A549 (cell line): ENCODE measurements around the gene ECE1. TPM values are rescaled to one million over a fixed set of nuclear protein-coding genes. Genes with fewer than 3 reads are reported as not detected.

Source experiments
- ATAC-seq, 2 experiments: fragments of 200-7000 bp in 1 of 2; fragments of >200 bp in 1 of 2; cut with Nextera tagmentation in 1 of 2; cut with Tn5 transposase in 1 of 2; 3 replicates each; pipeline versions ENCODE4 v1.8.0 to v1.9.1; 2018 to 2020; ENCODE audit warnings: mild to moderate bottlenecking in 1 of 2, moderate library complexity in 1 of 2
- CTCF ChIA-PET: fragments of 300-600 bp; sonication (Branson Sonifier 250); formaldehyde crosslinking; extraction: SDS; loops from one replicate; lab custom pipeline; 2021; ENCODE audit warnings: antibody characterized with exemption, inconsistent platforms; lab: Yijun Ruan, JAX
- POLR2A ChIA-PET: fragments of 350-600 bp; formaldehyde crosslinking; extraction: SDS; loops from one replicate; lab custom pipeline; 2021; ENCODE audit warnings: antibody characterized with exemption, inconsistent platforms; lab: Yijun Ruan, JAX
- DNase-seq, 2 experiments: peaks; one replicate each; pipeline versions ENCODE4 v3.0.0 to v3.0.0-alpha.2; 2011 to 2016; ENCODE audit warnings: low read depth in 1 of 2, low spot score in 1 of 2
- FAIRE-seq: peaks from 2 replicates; lab custom pipeline; 2011; peaks lifted over from hg19 to GRCh38; lab: Jason Lieb, UNC
- H3K27ac ChIP-seq, 2 experiments: fragments of >200 bp; sonication (Bioruptor Twin); formaldehyde crosslinking; 3 replicates each; pipeline ENCODE4 v1.5.1; 2016 to 2017
- H3K4me1 ChIP-seq: fragments of >200 bp; sonication (Bioruptor Twin); formaldehyde crosslinking; 3 replicates; pipeline ENCODE4 v1.6.1; 2016
- H3K4me2 ChIP-seq: fragments of >200 bp; sonication (Bioruptor Twin); formaldehyde crosslinking; 3 replicates; pipeline ENCODE4 v1.6.1; 2016
- H3K4me3 ChIP-seq: fragments of >200 bp; sonication (Bioruptor Twin); formaldehyde crosslinking; 3 replicates; pipeline ENCODE4 v1.5.1; 2016
- H3K9me3 ChIP-seq: fragments of >200 bp; sonication (Bioruptor Twin); formaldehyde crosslinking; 3 replicates; pipeline ENCODE4 v1.6.1; 2016
- BHLHE40 ChIP-seq: IDR thresholded peaks from 2 replicates; pipeline ENCODE4 v1.6.1; 2012; ENCODE audit warnings: low read depth, low read length, inconsistent platforms
- CBX8 ChIP-seq: fragments of 200-600 bp; sonication (generic); IDR thresholded peaks from 2 replicates; pipeline ENCODE4 v1.6.1; 2016
- E2F6 ChIP-seq: IDR thresholded peaks from 2 replicates; pipeline ENCODE4 v1.6.1; 2012; ENCODE audit warnings: low read depth, borderline replicate concordance
- EHMT2 ChIP-seq: fragments of 200-600 bp; sonication (generic); IDR thresholded peaks from 2 replicates; pipeline ENCODE4 v1.6.1; 2016; ENCODE audit warnings: antibody characterized with exemption, low read depth, mild to moderate bottlenecking, moderate library complexity
- FOSL2 ChIP-seq, 2 experiments: fragments of 450-650 bp in 1 of 2; fragments of >200 bp in 1 of 2; sonication (Bioruptor Twin) in 1 of 2; formaldehyde crosslinking; IDR thresholded peaks; 2 replicates each; pipeline versions ENCODE4 v1.5.0 to v1.6.1; 2016 to 2020; ENCODE audit warnings: mild to moderate bottlenecking in 1 of 2, moderate library complexity in 1 of 2
- HEYL ChIP-seq: fragments of 250-450 bp; sonication (Bioruptor Pico); IDR thresholded peaks from 2 replicates; pipeline ENCODE4 v1.8.0; 2021; ENCODE audit warnings: mild to moderate bottlenecking, moderate library complexity
- HOXB13 ChIP-seq: fragments of 250-450 bp; sonication (Bioruptor Pico); IDR thresholded peaks from 2 replicates; pipeline ENCODE4 v1.5.0; 2020; ENCODE audit warnings: low read depth, mild to moderate bottlenecking, moderate library complexity
- KDM1A ChIP-seq: fragments of 200-600 bp; sonication (generic); IDR thresholded peaks from 2 replicates; pipeline ENCODE4 v1.6.1; 2016; ENCODE audit warnings: low read depth, mild to moderate bottlenecking
- KDM5A ChIP-seq: fragments of 200-600 bp; sonication (generic); IDR thresholded peaks from 2 replicates; pipeline ENCODE4 v1.6.1; 2016; ENCODE audit warnings: antibody characterized with exemption, mild to moderate bottlenecking
- MAZ ChIP-seq: fragments of 150-350 bp; IDR thresholded peaks from 2 replicates; pipeline ENCODE4 v1.6.1; 2014; ENCODE audit warnings: antibody characterized with exemption, low read depth, low read length, borderline replicate concordance
- NFE2L2 ChIP-seq: fragments of 150-350 bp; conservative IDR thresholded peaks from 2 replicates; pipeline ENCODE4 v1.6.1; 2014; ENCODE audit warnings: low read length
- PBX3 ChIP-seq: IDR thresholded peaks from 2 replicates; pipeline ENCODE4 v1.6.1; 2012
- POLR2AphosphoS2 ChIP-seq: conservative IDR thresholded peaks from 2 replicates; pipeline ENCODE4 v1.6.1; 2012; ENCODE audit warnings: low read length, improper control_type of control experiment, inconsistent platforms
- RARB ChIP-seq: fragments of 250-450 bp; sonication (Bioruptor Pico); IDR thresholded peaks from 2 replicates; pipeline ENCODE4 v1.8.0; 2021; ENCODE audit warnings: mild to moderate bottlenecking, moderate library complexity
- RCOR1 ChIP-seq: fragments of 150-350 bp; IDR thresholded peaks from 2 replicates; pipeline ENCODE4 v1.6.1; 2014; ENCODE audit warnings: antibody characterized with exemption, low read length, low read depth
- RFX5 ChIP-seq: fragments of 450-650 bp; IDR thresholded peaks from 2 replicates; pipeline ENCODE4 v1.7.1; 2014; ENCODE audit warnings: antibody characterized with exemption, mild to moderate bottlenecking, moderate library complexity
- SREBF2 ChIP-seq: fragments of 450-650 bp; IDR thresholded peaks from 2 replicates; pipeline ENCODE4 v1.6.1; 2014; ENCODE audit warnings: mild to moderate bottlenecking, moderate library complexity
- TFCP2L1 ChIP-seq: fragments of 250-450 bp; sonication (Bioruptor Pico); IDR thresholded peaks from 2 replicates; pipeline ENCODE4 v1.5.0; 2021; ENCODE audit warnings: mild to moderate bottlenecking
- ZC3H11A ChIP-seq: fragments of 450-650 bp; IDR thresholded peaks from 2 replicates; pipeline ENCODE4 v1.6.1; 2014; ENCODE audit warnings: antibody characterized with exemption, mild to moderate bottlenecking
- ZSCAN20 ChIP-seq: fragments of 250-450 bp; sonication (Bioruptor Pico); IDR thresholded peaks from 2 replicates; pipeline ENCODE4 v1.8.0; 2022; ENCODE audit warnings: mild to moderate bottlenecking, moderate library complexity
- WGBS: methylation state at CpG from one replicate; pipeline ENCODE4 v1.1.6; 2017; ENCODE audit errors: missing lambda C conversion rate; 5-methylcytosine and 5-hydroxymethylcytosine counted together
- polyA plus RNA-seq, 4 experiments: library from polyadenylated mRNA; depleted of rRNA in 3 of 4; stranded (reverse); fragments of >200 nt; fragmentation: RNase III in 1 of 4; extraction: RNeasy Plus Mini Kit Qiagen cat#74134 plus additional on column Dnase treatment in 1 of 4; gene quantifications; 2 replicates in 3 of 4; 3 replicates in 1 of 4; pipeline ENCODE4 v1.2.3, GENCODE V29; 2011 to 2017
- TF ChIP-seq, protein P1 (sequence below): fragments of 200-600 bp; sonication (generic); IDR thresholded peaks from 2 replicates; pipeline ENCODE4 v1.6.1; 2016; ENCODE audit warnings: antibody characterized with exemption, mild to moderate bottlenecking, moderate library complexity

The ECE1 gene
- polyA plus RNA-seq, 2 of the 4 experiments (the other 2 are of a cell fraction) = 45.7 to 86.4 TPM

DNA sequence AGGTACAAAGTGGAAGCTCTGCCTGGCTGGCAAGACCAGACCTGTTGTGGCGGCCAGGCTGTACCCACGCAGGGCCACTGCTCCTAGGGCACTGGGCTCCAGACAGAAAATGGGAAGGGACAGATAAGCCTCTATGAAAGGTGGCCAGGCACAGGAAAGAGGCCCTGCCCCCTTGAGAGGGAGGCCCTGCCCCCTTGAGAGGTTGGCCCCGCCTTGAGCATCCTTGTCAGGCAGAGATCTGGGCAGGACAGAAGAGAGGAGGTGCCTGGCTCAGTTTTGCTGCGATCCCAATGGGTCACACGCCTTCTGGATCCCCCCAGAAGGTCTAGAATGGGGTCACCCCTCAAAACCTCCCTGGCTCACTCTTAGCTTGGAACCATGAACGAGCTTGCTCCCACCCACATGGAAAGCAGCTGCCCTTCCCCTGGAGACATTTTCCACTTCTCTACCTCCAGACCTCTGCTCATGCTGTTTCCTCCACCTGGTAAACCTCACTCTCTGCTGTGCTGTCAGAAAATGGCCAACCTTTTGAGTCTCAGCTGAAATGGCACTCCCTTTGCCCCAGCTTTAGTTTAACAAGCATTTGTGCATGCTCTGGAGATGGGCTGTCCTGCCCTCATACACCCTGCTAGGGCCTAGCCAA is 17.5 kb upstream of the ECE1 start:
- peak overlapping the region in 1 of 2 experiments; percentile 74; a peak in 3 of 6 replicates for H3K27ac ChIP-seq
- POLR2A ChIA-PET = no interaction called here
- ATAC-seq (peak; percentile 69 to 81), DNase-seq (no peak), FAIRE-seq (no peak)
- no peaks in the 10 kb centered on the region for H3K9me3 ChIP-seq
- CTCF ChIA-PET = interaction anchor here (1.4 to 2.7 kb wide), 4 partner anchors 18 to 52 kb away, joined by 4 to 7 read pairs (median 6); no protein-coding TSS in a partner anchor
- TF ChIP-seq TFCP2L1 (CRISPR knock-in tag) (no peak), RCOR1 (no peak), KDM1A (no peak), PBX3 (no peak), POLR2AphosphoS2 (no peak)
- WGBS = 75% methylated on average over 4 of the region's 6 CpGs
- peaks cover 57% of the 10 kb centered on the region for H3K4me1 ChIP-seq
- H3K4me2 ChIP-seq = no peak overlapping the region
- no peak overlapping the region for H3K4me3 ChIP-seq

DNA sequence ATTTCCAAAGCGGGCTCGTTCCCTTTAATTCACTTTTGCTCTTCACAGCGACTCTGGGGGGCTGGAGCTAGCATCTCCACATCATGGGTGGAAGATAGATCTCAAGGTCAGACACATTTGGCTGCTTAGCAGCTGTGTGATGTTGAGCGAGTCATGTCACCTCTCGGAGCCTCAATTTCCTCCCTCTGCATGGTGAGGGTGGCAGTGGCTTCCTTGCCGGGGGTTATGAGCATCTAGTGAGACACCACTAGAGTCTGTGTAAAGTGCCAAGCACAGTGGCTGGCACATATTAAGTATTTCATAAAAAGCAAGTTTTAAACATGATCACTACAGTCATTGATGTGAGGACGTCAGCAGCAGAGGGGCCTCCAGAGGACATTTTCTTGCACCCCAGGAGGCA is 16.9 kb upstream of the ECE1 start:
- ATAC-seq = no peak
- DNase-seq = no peak
- WGBS = 92% methylated on average over 6 of the region's 7 CpGs
- Histone ChIP-seq H3K4me2 (no peak overlapping the region), H3K9me3 (no peaks in the 10 kb centered on the region), H3K4me3 (no peak overlapping the region), H3K4me1 (peaks cover 57% of the 10 kb centered on the region), H3K27ac (peak overlapping the region in 1 of 2 experiments; percentile 74; a peak in 2 of 6 replicates)
- no peak for FAIRE-seq
- no peak for TF ChIP-seq KDM5A
- TF ChIP-seq E2F6 = no peak
- TF ChIP-seq HEYL (CRISPR knock-in tag) = no peak
- TF ChIP-seq SREBF2 = no peak
- no peak for TF ChIP-seq ZSCAN20 (CRISPR knock-in tag)
- no peak for TF ChIP-seq CBX8
- TF ChIP-seq NFE2L2 = no peak
- TF ChIP-seq RCOR1 = no peak
- TF ChIP-seq RARB (CRISPR knock-in tag) = no peak
- TF ChIP-seq MAZ = no peak
- TF ChIP-seq EHMT2 = no peak
- TF ChIP-seq PBX3 = no peak
- no peak for TF ChIP-seq FOSL2 (IDR thresholded peaks at IDR 0.05)
- no peak for TF ChIP-seq FOSL2 (CRISPR knock-in tag; IDR thresholded peaks at IDR 0.05)
- no peak for TF ChIP-seq RFX5
- TF ChIP-seq HOXB13 (CRISPR knock-in tag) = no peak
- ChIA-PET CTCF (interaction anchor here (1.0 to 2.2 kb wide), 6 partner anchors 29 to 90 kb away, joined by 3 to 8 read pairs (median 4); no protein-coding TSS in a partner anchor), POLR2A (no interaction called here)

DNA sequence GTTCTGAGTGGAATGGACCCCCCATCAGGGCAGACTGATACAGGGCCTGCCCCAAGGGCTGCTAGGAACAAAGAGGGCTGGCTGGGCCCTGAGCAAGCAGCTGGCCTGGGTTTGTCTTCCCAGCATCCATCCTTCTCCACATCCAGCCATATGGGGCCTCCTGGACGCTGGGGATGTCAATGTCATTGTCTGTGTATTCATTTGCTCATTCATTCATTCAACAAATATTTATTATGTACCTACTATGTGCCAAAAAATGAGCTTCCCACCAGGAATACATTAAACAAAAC is 15.6 kb upstream of the ECE1 start:
- CTCF ChIA-PET = interaction anchor here (0.7 to 2.2 kb wide), 5 partner anchors 13 to 62 kb away, joined by 3 to 8 read pairs (median 3); partner anchors contain the start of gene ECE1
- ATAC-seq = no peak

More for the DNA sequence above, 15.6 kb upstream of the ECE1 start:
- FAIRE-seq (no peak), DNase-seq (no peak)
- H3K4me1 ChIP-seq = peaks cover 50% of the 10 kb centered on the region
- WGBS = 73% methylated on average over 1 of the region's 1 CpG
- POLR2A ChIA-PET = no interaction called here
- H3K27ac ChIP-seq = no peak overlapping the region
- TF ChIP-seq ZC3H11A = no peak
- TF ChIP-seq SREBF2 = no peak
- TF ChIP-seq BHLHE40 = no peak
- TF ChIP-seq, protein P1, sequence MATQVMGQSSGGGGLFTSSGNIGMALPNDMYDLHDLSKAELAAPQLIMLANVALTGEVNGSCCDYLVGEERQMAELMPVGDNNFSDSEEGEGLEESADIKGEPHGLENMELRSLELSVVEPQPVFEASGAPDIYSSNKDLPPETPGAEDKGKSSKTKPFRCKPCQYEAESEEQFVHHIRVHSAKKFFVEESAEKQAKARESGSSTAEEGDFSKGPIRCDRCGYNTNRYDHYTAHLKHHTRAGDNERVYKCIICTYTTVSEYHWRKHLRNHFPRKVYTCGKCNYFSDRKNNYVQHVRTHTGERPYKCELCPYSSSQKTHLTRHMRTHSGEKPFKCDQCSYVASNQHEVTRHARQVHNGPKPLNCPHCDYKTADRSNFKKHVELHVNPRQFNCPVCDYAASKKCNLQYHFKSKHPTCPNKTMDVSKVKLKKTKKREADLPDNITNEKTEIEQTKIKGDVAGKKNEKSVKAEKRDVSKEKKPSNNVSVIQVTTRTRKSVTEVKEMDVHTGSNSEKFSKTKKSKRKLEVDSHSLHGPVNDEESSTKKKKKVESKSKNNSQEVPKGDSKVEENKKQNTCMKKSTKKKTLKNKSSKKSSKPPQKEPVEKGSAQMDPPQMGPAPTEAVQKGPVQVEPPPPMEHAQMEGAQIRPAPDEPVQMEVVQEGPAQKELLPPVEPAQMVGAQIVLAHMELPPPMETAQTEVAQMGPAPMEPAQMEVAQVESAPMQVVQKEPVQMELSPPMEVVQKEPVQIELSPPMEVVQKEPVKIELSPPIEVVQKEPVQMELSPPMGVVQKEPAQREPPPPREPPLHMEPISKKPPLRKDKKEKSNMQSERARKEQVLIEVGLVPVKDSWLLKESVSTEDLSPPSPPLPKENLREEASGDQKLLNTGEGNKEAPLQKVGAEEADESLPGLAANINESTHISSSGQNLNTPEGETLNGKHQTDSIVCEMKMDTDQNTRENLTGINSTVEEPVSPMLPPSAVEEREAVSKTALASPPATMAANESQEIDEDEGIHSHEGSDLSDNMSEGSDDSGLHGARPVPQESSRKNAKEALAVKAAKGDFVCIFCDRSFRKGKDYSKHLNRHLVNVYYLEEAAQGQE = no peak
- H3K9me3 ChIP-seq = no peaks in the 10 kb centered on the region
- no peak overlapping the region for H3K4me3 ChIP-seq
- H3K4me2 ChIP-seq = no peak overlapping the region
